Mesendoderm (in vitro differentiated cells): Measurements from ENCODE around the gene COL19A1.

ENCODE experiments used
- DNase-seq: peaks from one replicate; pipeline ENCODE4 v3.0.0; 2013
- H2AK5ac ChIP-seq: 2 replicates; pipeline ENCODE4 v1.6.1; 2013; ENCODE audit warnings: low read length, inconsistent platforms
- H2BK120ac ChIP-seq: 2 replicates; pipeline ENCODE4 v1.6.1; 2013; ENCODE audit warnings: low read depth, mild to moderate bottlenecking, low read length, moderate library complexity, mixed read lengths
- H2BK15ac ChIP-seq: replicated peaks from 2 replicates; pipeline ENCODE4 v1.6.1; 2013; ENCODE audit warnings: low read depth, mild to moderate bottlenecking, moderate library complexity
- H2BK5ac ChIP-seq: 2 replicates; pipeline ENCODE4 v1.6.1; 2013; ENCODE audit warnings: low read length, inconsistent platforms
- H3K18ac ChIP-seq: 2 replicates; pipeline ENCODE4 v1.6.1; 2013; ENCODE audit warnings: mild to moderate bottlenecking, low read length, mixed read lengths
- H3K23ac ChIP-seq: one replicate; pipeline ENCODE4 v1.6.1; 2013; ENCODE audit warnings: low read length
- H3K27ac ChIP-seq: 2 replicates; pipeline ENCODE4 v1.5.1; 2013; ENCODE audit warnings: low read depth, mild to moderate bottlenecking, inconsistent platforms, low read length, moderate library complexity
- H3K27me3 ChIP-seq: 2 replicates; pipeline ENCODE4 v1.6.1; 2013; ENCODE audit warnings: low read length, control low read depth, mild to moderate bottlenecking, inconsistent platforms; ENCODE audit not compliant: insufficient read depth, poor library complexity
- H3K36me3 ChIP-seq: 2 replicates; pipeline ENCODE4 v1.6.1; 2013; ENCODE audit warnings: low read length, inconsistent platforms; ENCODE audit not compliant: control insufficient read depth, insufficient read depth
- H3K4ac ChIP-seq: one replicate; pipeline ENCODE4 v1.6.1; 2013; ENCODE audit warnings: low read depth, mild to moderate bottlenecking, low read length, moderate library complexity
- H3K4me1 ChIP-seq: 2 replicates; pipeline ENCODE4 v1.6.1; 2013; ENCODE audit warnings: low read depth, low read length, inconsistent platforms; ENCODE audit not compliant: control insufficient read depth
- H3K4me2 ChIP-seq: 2 replicates; pipeline ENCODE4 v1.6.1; 2013; ENCODE audit warnings: low read length
- H3K4me3 ChIP-seq: 2 replicates; pipeline ENCODE4 v1.5.1; 2013; ENCODE audit warnings: mild to moderate bottlenecking, low read length
- H3K56ac ChIP-seq: one replicate; pipeline ENCODE4 v1.6.1; 2013; ENCODE audit warnings: low read length
- H3K79me1 ChIP-seq: 2 replicates; pipeline ENCODE4 v1.6.1; 2013; ENCODE audit warnings: low read length, inconsistent platforms
- H3K79me2 ChIP-seq: 2 replicates; pipeline ENCODE4 v1.6.1; 2013; ENCODE audit warnings: mild to moderate bottlenecking, low read length; ENCODE audit not compliant: control insufficient read depth, insufficient read depth
- H3K9ac ChIP-seq: 2 replicates; pipeline ENCODE4 v1.6.1; 2013; ENCODE audit warnings: low read length, inconsistent platforms
- H4K5ac ChIP-seq: one replicate; pipeline ENCODE4 v1.6.1; 2013; ENCODE audit warnings: low read length
- H4K8ac ChIP-seq: one replicate; pipeline ENCODE4 v1.6.1; 2013; ENCODE audit warnings: low read depth, mild to moderate bottlenecking, control low read depth, low read length, moderate library complexity
- WGBS: extraction: QIAGEN DNeasy Blood & Tissue Kit; methylation state at CpG from one replicate; pipeline ENCODE4 v1.1.7; 2013; ENCODE audit warnings: low lambda C conversion rate, missing lambda C conversion rate; ENCODE audit not compliant: insufficient coverage; ENCODE audit errors: extremely low coverage; 5-methylcytosine and 5-hydroxymethylcytosine counted together

COL19A1 gene

DNA sequence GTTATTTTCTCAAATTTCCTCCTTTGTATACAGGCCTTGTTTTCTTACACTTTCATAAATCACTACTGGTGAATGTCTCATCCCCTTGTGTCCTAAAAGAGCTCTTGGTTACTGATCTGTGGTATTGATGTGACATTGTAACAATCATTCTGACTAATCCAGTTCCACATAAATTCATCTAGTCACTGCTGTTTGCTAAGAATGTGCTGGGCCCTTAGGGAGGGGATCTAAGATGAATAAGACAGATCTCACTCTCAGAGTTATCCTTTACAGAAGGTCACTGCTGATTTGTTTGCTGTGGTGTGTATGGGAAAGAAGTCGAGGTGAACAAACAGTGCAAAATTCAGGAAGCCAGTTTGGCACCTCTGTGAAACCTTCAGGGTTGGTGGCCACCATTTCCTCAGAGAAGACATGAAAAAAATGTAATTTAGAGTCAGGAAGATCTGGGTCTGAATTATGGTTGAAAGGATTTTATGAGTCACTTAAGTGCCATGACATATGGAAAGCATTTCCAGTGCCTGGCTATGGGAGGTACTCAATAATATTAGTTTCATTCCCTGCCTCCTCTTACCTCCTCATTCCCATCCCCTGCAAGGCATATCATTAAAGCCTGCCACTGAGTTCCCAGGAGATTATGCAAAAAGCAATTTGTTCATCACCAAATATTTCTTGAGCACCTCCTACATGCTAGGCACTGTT is 314.7 kb downstream of the COL19A1 start:
- no peaks in the 10 kb centered on the region for H3K36me3 ChIP-seq
- H2BK120ac ChIP-seq = no peak overlapping the region
- no peak overlapping the region for H3K4me2 ChIP-seq
- H3K9ac ChIP-seq = no peak overlapping the region
- no peak overlapping the region for H2AK5ac ChIP-seq
- no peak overlapping the region for H3K18ac ChIP-seq
- no peak overlapping the region for H2BK5ac ChIP-seq
- H3K27ac ChIP-seq = no peak overlapping the region
- H3K23ac ChIP-seq = no peak overlapping the region
- no peaks in the 10 kb centered on the region for H3K27me3 ChIP-seq
- H3K79me2 ChIP-seq = no peaks in the 10 kb centered on the region
- no peak overlapping the region for H3K4ac ChIP-seq
- H2BK15ac ChIP-seq = no peak overlapping the region
- no peak overlapping the region for H3K56ac ChIP-seq
- DNase-seq = no peak
- no peak overlapping the region for H3K4me3 ChIP-seq
- no peaks in the 10 kb centered on the region for H3K79me1 ChIP-seq
- H4K5ac ChIP-seq = no peak overlapping the region
- H3K4me1 ChIP-seq = no peaks in the 10 kb centered on the region
- H4K8ac ChIP-seq = no peak overlapping the region
- no CpG with 5 or more reads among the region's 1 CpG for WGBS

DNA sequence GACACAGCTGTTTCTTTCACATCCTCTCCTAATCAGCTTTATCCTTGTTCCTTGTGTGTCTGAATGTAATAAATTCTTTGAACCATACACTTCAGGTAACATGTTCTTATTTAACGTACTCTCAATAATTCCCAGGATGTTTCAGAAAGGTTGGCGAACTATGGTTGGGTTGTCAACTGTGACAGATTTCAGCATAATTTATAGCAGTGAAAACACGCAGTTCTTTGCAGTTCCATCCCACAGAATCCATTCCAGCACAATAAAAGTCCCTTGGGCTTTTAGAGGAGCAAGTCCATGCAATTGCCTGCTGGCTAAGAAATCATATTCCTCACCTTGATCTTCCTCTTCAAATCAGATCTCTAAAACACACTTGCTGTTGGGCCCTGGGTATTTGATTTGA is 317.2 kb downstream of the COL19A1 start:
- no peaks in the 10 kb centered on the region for H3K4me1 ChIP-seq
- no CpG with 5 or more reads among the region's 3 CpGs for WGBS
- H3K79me2 ChIP-seq = no peaks in the 10 kb centered on the region
- H3K79me1 ChIP-seq = no peaks in the 10 kb centered on the region
- H2BK120ac ChIP-seq = no peak overlapping the region
- H4K8ac ChIP-seq = no peak overlapping the region
- no peak overlapping the region for H3K4ac ChIP-seq
- no peaks in the 10 kb centered on the region for H3K36me3 ChIP-seq
- H3K23ac ChIP-seq = no peak overlapping the region
- H3K9ac ChIP-seq = no peak overlapping the region
- H3K27me3 ChIP-seq = no peaks in the 10 kb centered on the region
- H3K56ac ChIP-seq = no peak overlapping the region
- DNase-seq = no peak
- no peak overlapping the region for H3K4me3 ChIP-seq
- H2AK5ac ChIP-seq = no peak overlapping the region
- H2BK5ac ChIP-seq = no peak overlapping the region
- H4K5ac ChIP-seq = no peak overlapping the region
- H2BK15ac ChIP-seq = no peak overlapping the region
- no peak overlapping the region for H3K18ac ChIP-seq
- no peak overlapping the region for H3K4me2 ChIP-seq
- H3K27ac ChIP-seq = no peak overlapping the region

DNA sequence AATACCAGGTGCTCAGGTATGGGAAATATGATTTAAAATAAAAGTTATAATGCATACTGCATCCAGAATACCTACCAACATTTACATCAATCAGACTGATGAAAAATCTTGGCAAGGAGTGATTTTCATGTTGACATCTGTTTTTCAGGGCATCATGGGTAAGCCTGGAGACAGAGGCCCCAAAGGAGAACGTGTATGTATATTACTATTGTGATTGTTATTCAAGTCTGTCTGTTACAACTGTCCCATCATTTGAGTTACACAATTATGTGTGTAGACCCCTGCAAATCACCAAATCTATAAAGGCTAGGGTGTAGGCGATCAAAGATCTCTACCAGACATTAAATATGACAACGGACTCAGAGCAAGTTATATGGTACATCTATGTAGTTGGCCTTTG is 318.4 kb downstream of the COL19A1 start:
- Histone ChIP-seq H3K27ac (no peak overlapping the region), H4K8ac (no peak overlapping the region), H3K27me3 (no peaks in the 10 kb centered on the region), H2BK15ac (no peak overlapping the region), H3K56ac (no peak overlapping the region), H3K4me1 (no peaks in the 10 kb centered on the region), H3K23ac (no peak overlapping the region), H3K4ac (no peak overlapping the region), H3K4me3 (no peak overlapping the region), H3K18ac (no peak overlapping the region), H3K4me2 (no peak overlapping the region), H3K79me2 (no peaks in the 10 kb centered on the region), H2AK5ac (no peak overlapping the region), H3K9ac (no peak overlapping the region), H2BK5ac (no peak overlapping the region), H3K36me3 (no peaks in the 10 kb centered on the region), H2BK120ac (no peak overlapping the region), H3K79me1 (no peaks in the 10 kb centered on the region), H4K5ac (no peak overlapping the region)
- WGBS = no CpG with 5 or more reads among the region's 3 CpGs
- no peak for DNase-seq

DNA sequence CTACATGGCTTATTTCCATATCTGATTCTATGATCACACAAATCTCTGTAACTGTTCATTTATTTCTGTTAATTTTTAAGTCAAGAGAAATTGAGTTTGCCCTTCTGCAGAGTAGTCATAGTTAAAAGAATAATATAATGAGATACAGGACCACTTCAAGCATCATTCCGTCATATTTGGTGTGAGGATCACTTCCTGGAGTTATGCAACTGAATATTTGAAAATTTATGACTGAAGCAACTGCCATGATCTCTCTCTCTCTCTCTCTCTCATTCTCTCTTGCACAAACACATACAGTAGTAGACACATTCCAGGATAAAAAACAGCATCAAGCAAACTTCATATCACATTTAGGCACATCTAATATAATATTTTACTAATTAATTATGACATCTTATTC is 320.1 kb downstream of the COL19A1 start:
- Histone ChIP-seq H3K79me2 (no peaks in the 10 kb centered on the region), H2BK120ac (no peak overlapping the region), H3K9ac (no peak overlapping the region), H3K27me3 (no peaks in the 10 kb centered on the region), H2BK5ac (no peak overlapping the region), H2BK15ac (no peak overlapping the region), H3K36me3 (no peaks in the 10 kb centered on the region), H3K4me3 (no peak overlapping the region), H3K23ac (no peak overlapping the region), H4K8ac (no peak overlapping the region), H3K27ac (no peak overlapping the region), H3K4me1 (no peaks in the 10 kb centered on the region), H4K5ac (no peak overlapping the region), H3K56ac (no peak overlapping the region), H3K4me2 (no peak overlapping the region), H3K4ac (no peak overlapping the region), H2AK5ac (no peak overlapping the region), H3K18ac (no peak overlapping the region), H3K79me1 (no peaks in the 10 kb centered on the region)
- no peak for DNase-seq
- WGBS = no CpG with 5 or more reads among the region's 1 CpG

DNA sequence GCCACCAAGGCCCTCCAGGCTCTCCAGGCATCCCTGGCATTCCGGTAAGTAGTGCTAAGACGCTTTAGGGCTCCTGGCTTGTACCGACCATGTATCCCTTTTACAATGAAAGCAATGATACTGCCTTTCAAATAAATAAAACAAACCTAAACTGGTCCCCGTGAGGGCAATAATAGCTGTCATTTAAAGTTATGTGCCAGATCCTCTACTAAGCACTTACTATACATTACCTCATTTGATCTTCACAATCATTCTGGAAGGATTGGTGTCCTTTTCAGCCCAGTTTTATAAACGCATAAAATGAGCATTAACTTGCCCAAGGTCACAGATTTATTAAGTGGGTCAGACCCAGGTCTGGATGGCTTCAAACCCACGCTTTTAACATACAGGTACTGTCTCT is 321.8 kb downstream of the COL19A1 start:
- H2BK120ac ChIP-seq = no peak overlapping the region
- no peaks in the 10 kb centered on the region for H3K79me2 ChIP-seq
- H3K4me1 ChIP-seq = no peaks in the 10 kb centered on the region
- no peak overlapping the region for H4K8ac ChIP-seq
- H3K18ac ChIP-seq = no peak overlapping the region
- no peak overlapping the region for H3K4me2 ChIP-seq
- H3K9ac ChIP-seq = no peak overlapping the region
- H3K4ac ChIP-seq = no peak overlapping the region
- H3K27me3 ChIP-seq = no peaks in the 10 kb centered on the region
- H3K23ac ChIP-seq = no peak overlapping the region
- no peak overlapping the region for H2AK5ac ChIP-seq
- no peak overlapping the region for H2BK15ac ChIP-seq
- no peaks in the 10 kb centered on the region for H3K79me1 ChIP-seq
- no peak overlapping the region for H3K56ac ChIP-seq
- no peak overlapping the region for H3K27ac ChIP-seq
- DNase-seq = no peak
- H2BK5ac ChIP-seq = no peak overlapping the region
- WGBS = no CpG with 5 or more reads among the region's 6 CpGs
- H3K36me3 ChIP-seq = no peaks in the 10 kb centered on the region
- H4K5ac ChIP-seq = no peak overlapping the region
- H3K4me3 ChIP-seq = no peak overlapping the region

DNA sequence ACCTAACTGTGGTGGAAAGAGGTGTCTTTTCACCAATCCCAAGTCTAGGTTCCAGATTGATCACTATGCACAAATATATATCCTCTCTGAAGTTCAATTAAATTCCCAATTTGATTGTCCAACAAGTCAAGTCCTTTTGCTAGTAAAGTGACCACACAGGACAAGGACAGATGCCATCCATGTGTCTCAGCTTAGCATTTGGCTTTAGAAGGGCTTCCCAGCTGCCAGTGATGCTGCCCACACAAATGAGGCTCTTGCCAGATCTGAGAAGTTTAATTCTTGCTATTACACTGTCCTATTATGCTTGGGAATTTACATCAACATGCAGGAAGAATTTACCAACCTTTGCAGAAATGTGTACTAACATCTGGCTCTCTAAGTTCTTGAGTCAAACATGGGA is 328.1 kb downstream of the COL19A1 start:
- Histone ChIP-seq H3K79me2 (no peaks in the 10 kb centered on the region), H3K4me3 (no peak overlapping the region), H4K5ac (no peak overlapping the region), H3K9ac (no peak overlapping the region), H3K23ac (no peak overlapping the region), H3K56ac (no peak overlapping the region), H2AK5ac (no peak overlapping the region), H3K36me3 (no peaks in the 10 kb centered on the region), H3K79me1 (no peaks in the 10 kb centered on the region), H3K27me3 (no peaks in the 10 kb centered on the region), H3K4me2 (no peak overlapping the region), H4K8ac (no peak overlapping the region), H2BK15ac (no peak overlapping the region), H3K4me1 (no peaks in the 10 kb centered on the region), H2BK120ac (no peak overlapping the region), H2BK5ac (no peak overlapping the region), H3K27ac (no peak overlapping the region), H3K18ac (no peak overlapping the region), H3K4ac (no peak overlapping the region)
- no peak for DNase-seq
